MCF 10A (cell line): ENCODE results near the gene CROCC2. TPM values are rescaled to one million over a fixed set of nuclear protein-coding genes. Genes with fewer than 3 reads are reported as not detected.

Experiments used
- BruUV-seq: library from RNA; stranded (reverse); fragments of 400-500 nt; replicated peaks from 2 replicates; lab custom pipeline; 2021; lab: Mats Ljungman, UMichigan
- CTCF ChIA-PET: fragments of 300-600 bp; sonication (Branson Sonifier 250); formaldehyde crosslinking; extraction: SDS; loops from one replicate; lab custom pipeline; 2021; ENCODE audit warnings: antibody characterized with exemption, inconsistent platforms; lab: Yijun Ruan, JAX
- POLR2A ChIA-PET: fragments of 300-600, 350-650 bp; sonication (Branson Sonifier 250); formaldehyde crosslinking; extraction: SDS; loops from one replicate; lab custom pipeline; 2020; ENCODE audit warnings: antibody characterized with exemption, inconsistent platforms; lab: Yijun Ruan, JAX
- DNase-seq: peaks from one replicate; pipeline ENCODE4 v3.0.0-alpha.2; 2018; ENCODE audit not compliant: unreplicated experiment
- H3K27ac Mint-ChIP-seq: one replicate; pipeline ENCODE4 v1.8.0; 2022; ENCODE audit warnings: mild to moderate bottlenecking, low read depth, mixed read lengths; ENCODE audit not compliant: unreplicated experiment
- H3K27me3 Mint-ChIP-seq: one replicate; pipeline ENCODE4 v1.8.0; 2022; ENCODE audit warnings: mixed read lengths; ENCODE audit not compliant: insufficient read depth, unreplicated experiment
- H3K36me3 Mint-ChIP-seq: one replicate; pipeline ENCODE4 v1.8.0; 2022; ENCODE audit warnings: mild to moderate bottlenecking, moderate library complexity, mixed read lengths; ENCODE audit not compliant: insufficient read depth, unreplicated experiment
- H3K4me1 Mint-ChIP-seq: one replicate; pipeline ENCODE4 v1.8.0; 2022; ENCODE audit warnings: mixed read lengths; ENCODE audit not compliant: insufficient read depth, unreplicated experiment
- H3K4me3 Mint-ChIP-seq: one replicate; pipeline ENCODE4 v1.8.0; 2022; ENCODE audit warnings: mild to moderate bottlenecking, moderate library complexity, mixed read lengths; ENCODE audit not compliant: unreplicated experiment
- H3K9me3 Mint-ChIP-seq: one replicate; pipeline ENCODE4 v1.8.0; 2022; ENCODE audit warnings: mixed read lengths; ENCODE audit not compliant: unreplicated experiment
- intact Hi-C: fragments of 100-400 bp; cut with micrococcal nuclease; formaldehyde crosslinking; loops from 2 replicates; pipeline ENCODE4 v1.14.1; 2022
- total RNA-seq: library from RNA; stranded (reverse); gene quantifications from 2 replicates; pipeline ENCODE4 v1.2.3, GENCODE V29; 2022
- TF ChIP-seq, protein P1 (sequence below): fragments of 200-600 bp; IDR thresholded peaks from one replicate; pipeline ENCODE4 v1.8.0; 2022; ENCODE audit warnings: antibody characterized with exemption, mild to moderate bottlenecking; ENCODE audit not compliant: unreplicated experiment

CROCC2 gene
- total RNA-seq, 1 experiment from 2014 or later = not detected

- H3K9me3 Mint-ChIP-seq = peaks cover under 1% of the 10 kb centered on the region
- no peaks in the 10 kb centered on the region for H3K36me3 Mint-ChIP-seq
- no TSS peak for BruUV-seq
- intact Hi-C loops = no loop called here
- H3K4me3 Mint-ChIP-seq = no peak overlapping the region
- DNase-seq = no peak
- H3K4me1 Mint-ChIP-seq = no peaks in the 10 kb centered on the region
- no peaks in the 10 kb centered on the region for H3K27me3 Mint-ChIP-seq
- ChIA-PET CTCF (no interaction called here), POLR2A (no interaction called here)
- H3K27ac Mint-ChIP-seq = no peak overlapping the region
- TF ChIP-seq, protein P1, sequence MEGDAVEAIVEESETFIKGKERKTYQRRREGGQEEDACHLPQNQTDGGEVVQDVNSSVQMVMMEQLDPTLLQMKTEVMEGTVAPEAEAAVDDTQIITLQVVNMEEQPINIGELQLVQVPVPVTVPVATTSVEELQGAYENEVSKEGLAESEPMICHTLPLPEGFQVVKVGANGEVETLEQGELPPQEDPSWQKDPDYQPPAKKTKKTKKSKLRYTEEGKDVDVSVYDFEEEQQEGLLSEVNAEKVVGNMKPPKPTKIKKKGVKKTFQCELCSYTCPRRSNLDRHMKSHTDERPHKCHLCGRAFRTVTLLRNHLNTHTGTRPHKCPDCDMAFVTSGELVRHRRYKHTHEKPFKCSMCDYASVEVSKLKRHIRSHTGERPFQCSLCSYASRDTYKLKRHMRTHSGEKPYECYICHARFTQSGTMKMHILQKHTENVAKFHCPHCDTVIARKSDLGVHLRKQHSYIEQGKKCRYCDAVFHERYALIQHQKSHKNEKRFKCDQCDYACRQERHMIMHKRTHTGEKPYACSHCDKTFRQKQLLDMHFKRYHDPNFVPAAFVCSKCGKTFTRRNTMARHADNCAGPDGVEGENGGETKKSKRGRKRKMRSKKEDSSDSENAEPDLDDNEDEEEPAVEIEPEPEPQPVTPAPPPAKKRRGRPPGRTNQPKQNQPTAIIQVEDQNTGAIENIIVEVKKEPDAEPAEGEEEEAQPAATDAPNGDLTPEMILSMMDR = no peak
Measured at GRCh38 chr2:240964704-240965295, 58.7 kb downstream of the CROCC2 start.

- POLR2A ChIA-PET = no interaction called here
- DNase-seq = no peak
- Mint-ChIP-seq H3K27me3 (no peaks in the 10 kb centered on the region), H3K4me1 (no peaks in the 10 kb centered on the region), H3K27ac (no peak overlapping the region), H3K4me3 (no peak overlapping the region), H3K9me3 (peaks cover 6% of the 10 kb centered on the region), H3K36me3 (no peaks in the 10 kb centered on the region)
- TF ChIP-seq, protein P1 = no peak
- BruUV-seq = no TSS peak
- CTCF ChIA-PET = interaction anchor here (0.6 kb wide), 1 partner anchor 16 kb away, joined by 5 read pairs; no protein-coding TSS in a partner anchor
- intact Hi-C loops = no loop called here
Measured at GRCh38 chr2:240965296-240965904, 59.3 kb downstream of the CROCC2 start.

DNA sequence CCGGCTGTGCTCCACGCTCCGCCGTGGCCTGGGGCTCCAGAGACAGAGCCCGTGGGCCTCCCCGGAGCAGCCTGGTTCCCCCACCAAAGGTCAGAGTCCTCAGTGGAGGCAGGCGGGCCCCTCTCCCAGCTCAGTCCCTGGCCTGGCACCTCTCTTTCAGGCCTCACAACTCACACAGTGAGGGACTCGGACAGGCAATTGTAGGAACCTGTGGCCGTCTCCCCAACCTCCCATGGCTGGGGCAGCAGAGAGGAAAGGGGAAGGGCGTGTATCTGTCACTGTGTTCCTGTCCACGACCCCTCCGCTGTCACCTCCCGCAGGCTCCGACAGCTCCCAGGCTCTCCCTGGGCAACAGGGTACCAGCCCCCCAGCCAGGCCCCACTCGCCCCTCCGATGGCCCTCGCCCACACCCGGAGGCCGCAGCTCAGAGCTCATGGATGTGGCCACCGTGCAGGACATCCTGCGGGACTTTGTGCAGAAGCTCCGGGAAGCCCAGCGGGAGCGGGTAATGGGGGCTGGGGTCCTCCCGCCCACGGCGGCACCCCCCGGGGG lies 59.8 kb downstream of the CROCC2 start:
- H3K4me1 Mint-ChIP-seq = no peaks in the 10 kb centered on the region
- BruUV-seq = no TSS peak
- TF ChIP-seq, protein P1 = no peak
- intact Hi-C loops = no loop called here
- no peak for DNase-seq
- H3K27me3 Mint-ChIP-seq = no peaks in the 10 kb centered on the region
- no peak overlapping the region for H3K4me3 Mint-ChIP-seq
- peaks cover 8% of the 10 kb centered on the region for H3K9me3 Mint-ChIP-seq
- no peak overlapping the region for H3K27ac Mint-ChIP-seq
- no peaks in the 10 kb centered on the region for H3K36me3 Mint-ChIP-seq
- POLR2A ChIA-PET = no interaction called here
- CTCF ChIA-PET = interaction anchor here (0.5 to 0.6 kb wide), 2 partner anchors 16 to 185 kb away, joined by 3 to 5 read pairs; no protein-coding TSS in a partner anchor

DNA sequence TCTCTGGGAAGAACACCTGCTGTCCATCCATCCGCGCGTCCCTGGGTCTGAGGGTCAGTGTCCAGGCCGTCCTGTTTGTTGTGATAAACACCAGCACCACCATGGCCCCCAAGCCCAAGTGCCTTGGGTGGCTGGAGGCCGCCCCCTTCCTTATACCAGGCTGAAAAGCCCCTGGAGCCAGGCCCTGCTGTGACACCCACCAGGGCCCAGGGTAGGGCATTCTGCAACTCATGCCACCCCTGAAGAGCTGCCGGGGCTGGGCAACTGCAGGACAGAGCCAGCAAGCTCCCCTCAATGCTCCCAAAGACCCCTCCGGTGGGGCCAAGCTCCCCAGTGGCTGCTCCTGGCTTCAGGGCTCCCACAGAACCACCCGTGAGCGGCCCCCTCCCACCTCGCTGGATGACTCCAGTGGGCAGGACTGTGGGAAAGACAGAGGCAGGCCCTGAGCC lies 60.3 kb downstream of the CROCC2 start:
- H3K4me3 Mint-ChIP-seq = no peak overlapping the region
- BruUV-seq = no TSS peak
- no peaks in the 10 kb centered on the region for H3K27me3 Mint-ChIP-seq
- CTCF ChIA-PET = interaction anchor here (0.5 to 0.6 kb wide), 2 partner anchors 15 to 185 kb away, joined by 3 to 5 read pairs; no protein-coding TSS in a partner anchor
- peaks cover 8% of the 10 kb centered on the region for H3K9me3 Mint-ChIP-seq
- DNase-seq = no peak
- no peak overlapping the region for H3K27ac Mint-ChIP-seq
- intact Hi-C loops = no loop called here
- POLR2A ChIA-PET = no interaction called here
- TF ChIP-seq, protein P1 = no peak
- H3K4me1 Mint-ChIP-seq = peaks cover 2% of the 10 kb centered on the region
- no peaks in the 10 kb centered on the region for H3K36me3 Mint-ChIP-seq
